OCI-LY1 (cell line): ENCODE measurements around the gene HDHD3.
A peak's percentile ranks its signal among the peaks of the same experiment; 100 is the strongest.

Experiments
- H2AFZ ChIP-seq: fragments of 200-600 bp; sonication (generic), shearing (Covaris generic); 2 replicates; pipeline ENCODE4 v1.6.0; 2014; ENCODE audit warnings: antibody characterized with exemption, mild to moderate bottlenecking, low read length
- H3F3A ChIP-seq: fragments of 200-600 bp; sonication (generic), shearing (Covaris generic); 2 replicates; pipeline ENCODE4 v1.6.0; 2014; ENCODE audit warnings: mild to moderate bottlenecking, antibody characterized with exemption, low read length, moderate library complexity; ENCODE audit not compliant: insufficient read depth
- H3K27ac ChIP-seq: fragments of 200-600 bp; sonication (generic); 2 replicates; pipeline ENCODE4 v1.5.1; 2014; ENCODE audit warnings: low read length, mixed run types, mild to moderate bottlenecking, low read depth; ENCODE audit not compliant: poor library complexity, severe bottlenecking
- H3K27me3 ChIP-seq: fragments of 200-600 bp; sonication (generic); 2 replicates; pipeline ENCODE4 v1.6.0; 2014; ENCODE audit warnings: antibody characterized with exemption, mild to moderate bottlenecking, low read length, moderate library complexity; ENCODE audit not compliant: insufficient read depth
- H3K36me3 ChIP-seq: fragments of 200-600 bp; sonication (generic); 2 replicates; pipeline ENCODE4 v1.6.1; 2014; ENCODE audit warnings: mild to moderate bottlenecking, antibody characterized with exemption, low read length, moderate library complexity, mixed read lengths; ENCODE audit not compliant: insufficient read depth
- H3K4me1 ChIP-seq: fragments of 200-600 bp; sonication (generic); 2 replicates; pipeline ENCODE4 v1.5.1; 2014; ENCODE audit warnings: mild to moderate bottlenecking, low read length, moderate library complexity; ENCODE audit not compliant: insufficient read depth, severe bottlenecking
- H3K4me2 ChIP-seq: fragments of 200-600 bp; sonication (generic), shearing (Covaris generic); 2 replicates; pipeline ENCODE4 v1.6.1; 2014; ENCODE audit warnings: low read length
- H3K4me3 ChIP-seq: fragments of 200-600 bp; sonication (generic); 2 replicates; pipeline ENCODE4 v1.5.1; 2014; ENCODE audit warnings: low read length, low read depth, mild to moderate bottlenecking, mixed read lengths; ENCODE audit not compliant: poor library complexity, severe bottlenecking
- H3K79me2 ChIP-seq: fragments of 200-600 bp; shearing (Covaris generic); 2 replicates; pipeline ENCODE4 v1.6.1; 2016; ENCODE audit warnings: mixed run types, low read length, mixed read lengths; ENCODE audit not compliant: insufficient read depth
- H3K9ac ChIP-seq: fragments of 200-600 bp; sonication (generic), shearing (Covaris generic); 2 replicates; pipeline ENCODE4 v1.6.1; 2014; ENCODE audit warnings: mild to moderate bottlenecking, low read length, mixed read lengths
- H3K9me2 ChIP-seq: fragments of 200-600 bp; sonication (generic), shearing (Covaris generic); 2 replicates; pipeline ENCODE4 v1.6.1; 2014; ENCODE audit warnings: low read depth, mild to moderate bottlenecking, low read length, mixed read lengths
- H3K9me3 ChIP-seq: fragments of 200-600 bp; shearing (Covaris generic); 2 replicates; pipeline ENCODE4 v1.6.1; 2014; ENCODE audit warnings: low read length, mixed read lengths
- H4K20me1 ChIP-seq: fragments of 200-600 bp; sonication (generic), shearing (Covaris generic); 2 replicates; pipeline ENCODE4 v1.6.0; 2016; ENCODE audit warnings: mild to moderate bottlenecking, low read length; ENCODE audit not compliant: insufficient read depth
- EZH2 ChIP-seq: fragments of 200-600 bp; sonication (generic), shearing (Covaris generic); IDR thresholded peaks from 2 replicates; pipeline ENCODE4 v1.8.0; 2017; ENCODE audit warnings: borderline replicate concordance, mixed run types, mild to moderate bottlenecking, antibody characterized with exemption, low read length, moderate library complexity, mixed read lengths
- TF ChIP-seq, protein P1 (sequence below): fragments of 200-600 bp; sonication (generic), shearing (Covaris generic); IDR thresholded peaks from 2 replicates; pipeline ENCODE4 v1.5.1; 2017; ENCODE audit warnings: mild to moderate bottlenecking, antibody characterized with exemption, low read length, moderate library complexity, mixed read lengths

The HDHD3 gene, protein sequence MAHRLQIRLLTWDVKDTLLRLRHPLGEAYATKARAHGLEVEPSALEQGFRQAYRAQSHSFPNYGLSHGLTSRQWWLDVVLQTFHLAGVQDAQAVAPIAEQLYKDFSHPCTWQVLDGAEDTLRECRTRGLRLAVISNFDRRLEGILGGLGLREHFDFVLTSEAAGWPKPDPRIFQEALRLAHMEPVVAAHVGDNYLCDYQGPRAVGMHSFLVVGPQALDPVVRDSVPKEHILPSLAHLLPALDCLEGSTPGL

GRCh38 chr9:113376634-113377567, at the start of gene HDHD3:
TSS of gene HDHD3 (minus strand) at chr9:113376986. CDS start at chr9:113374354, 2,632 bp downstream.
- Histone ChIP-seq H3K27me3 (no peaks in the 10 kb centered on the region), H3F3A (no peaks in the 10 kb centered on the region), H3K79me2 (no peaks in the 10 kb centered on the region), H3K36me3 (peaks cover 33% of the 10 kb centered on the region), H3K9me3 (no peaks in the 10 kb centered on the region), H3K4me2 (peak within 1 kb of the TSS; percentile 87), H3K9ac (peak within 1 kb of the TSS; percentile 81), H3K4me3 (peak within 1 kb of the TSS; percentile 85), H3K9me2 (no peaks in the 10 kb centered on the region), H4K20me1 (no peaks in the 10 kb centered on the region), H2AFZ (peak within 1 kb of the TSS; percentile 82), H3K27ac (peak within 1 kb of the TSS; percentile 60), H3K4me1 (peaks cover 26% of the 10 kb centered on the region)
- no peak for TF ChIP-seq EZH2
- TF ChIP-seq, protein P1, sequence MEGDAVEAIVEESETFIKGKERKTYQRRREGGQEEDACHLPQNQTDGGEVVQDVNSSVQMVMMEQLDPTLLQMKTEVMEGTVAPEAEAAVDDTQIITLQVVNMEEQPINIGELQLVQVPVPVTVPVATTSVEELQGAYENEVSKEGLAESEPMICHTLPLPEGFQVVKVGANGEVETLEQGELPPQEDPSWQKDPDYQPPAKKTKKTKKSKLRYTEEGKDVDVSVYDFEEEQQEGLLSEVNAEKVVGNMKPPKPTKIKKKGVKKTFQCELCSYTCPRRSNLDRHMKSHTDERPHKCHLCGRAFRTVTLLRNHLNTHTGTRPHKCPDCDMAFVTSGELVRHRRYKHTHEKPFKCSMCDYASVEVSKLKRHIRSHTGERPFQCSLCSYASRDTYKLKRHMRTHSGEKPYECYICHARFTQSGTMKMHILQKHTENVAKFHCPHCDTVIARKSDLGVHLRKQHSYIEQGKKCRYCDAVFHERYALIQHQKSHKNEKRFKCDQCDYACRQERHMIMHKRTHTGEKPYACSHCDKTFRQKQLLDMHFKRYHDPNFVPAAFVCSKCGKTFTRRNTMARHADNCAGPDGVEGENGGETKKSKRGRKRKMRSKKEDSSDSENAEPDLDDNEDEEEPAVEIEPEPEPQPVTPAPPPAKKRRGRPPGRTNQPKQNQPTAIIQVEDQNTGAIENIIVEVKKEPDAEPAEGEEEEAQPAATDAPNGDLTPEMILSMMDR = no peak

GRCh38 chr9:113425072-113425471, 48.3 kb upstream of the HDHD3 start:
- no peaks in the 10 kb centered on the region for H3F3A ChIP-seq
- no peak for TF ChIP-seq EZH2
- TF ChIP-seq, protein P1 = no peak
- H3K27me3 ChIP-seq = no peaks in the 10 kb centered on the region
- no peaks in the 10 kb centered on the region for H4K20me1 ChIP-seq
- no peaks in the 10 kb centered on the region for H3K9me3 ChIP-seq
- no peaks in the 10 kb centered on the region for H3K36me3 ChIP-seq
- no peaks in the 10 kb centered on the region for H3K79me2 ChIP-seq
- H3K4me2 ChIP-seq = no peak overlapping the region
- no peak overlapping the region for H3K27ac ChIP-seq
- no peaks in the 10 kb centered on the region for H3K4me1 ChIP-seq
- no peak overlapping the region for H3K4me3 ChIP-seq
- H2AFZ ChIP-seq = no peak overlapping the region
- no peak overlapping the region for H3K9ac ChIP-seq
- H3K9me2 ChIP-seq = no peaks in the 10 kb centered on the region

- Histone ChIP-seq H3F3A (no peaks in the 10 kb centered on the region), H2AFZ (no peak overlapping the region), H3K27me3 (no peaks in the 10 kb centered on the region), H3K4me1 (peaks cover 5% of the 10 kb centered on the region), H4K20me1 (no peaks in the 10 kb centered on the region), H3K4me2 (no peak overlapping the region), H3K9me2 (no peaks in the 10 kb centered on the region), H3K9me3 (no peaks in the 10 kb centered on the region), H3K79me2 (no peaks in the 10 kb centered on the region), H3K36me3 (no peaks in the 10 kb centered on the region), H3K9ac (no peak overlapping the region), H3K27ac (no peak overlapping the region), H3K4me3 (no peak overlapping the region)
- TF ChIP-seq EZH2 = no peak
- TF ChIP-seq, protein P1 = no peak
Observed at GRCh38 chr9:113421726-113422125, 44.9 kb upstream of the HDHD3 start.
